H1 (cell line): ENCODE results near the gene DPF3. TPM values are rescaled to one million over a fixed set of nuclear protein-coding genes. Genes with fewer than 3 reads are reported as not detected.

Experiments used
- CTCF ChIA-PET: fragments of 300-600 bp; sonication (Branson Sonifier 250); formaldehyde crosslinking; loops from one replicate; lab custom pipeline; 2021; ENCODE audit not compliant: partially characterized antibody; lab: Charles Lee
- POLR2A ChIA-PET: fragments of 300-600 bp; sonication (Branson Sonifier 250); formaldehyde crosslinking; loops from one replicate; lab custom pipeline; 2021; ENCODE audit warnings: inconsistent platforms; ENCODE audit not compliant: partially characterized antibody; lab: Charles Lee
- DNase-seq, 2 experiments: peaks; one replicate each; pipeline versions ENCODE4 v3.0.0 to v3.0.0-alpha.2; 2010 to 2022; ENCODE audit warnings: low spot score in 2 of 2, low read depth in 1 of 2, mixed read lengths in 1 of 2
- FAIRE-seq: peaks from 2 replicates; lab custom pipeline; 2011; peaks lifted over from hg19 to GRCh38; lab: Jason Lieb, UNC
- H2AFZ ChIP-seq: 2 replicates; pipeline ENCODE4 v1.8.1; 2012; ENCODE audit warnings: low read length, inconsistent platforms
- H2AK5ac ChIP-seq: 2 replicates; pipeline ENCODE4 v1.6.1; 2013; ENCODE audit warnings: low read depth, low read length
- H2BK120ac ChIP-seq: replicated peaks from 2 replicates; pipeline ENCODE3; 2013; ENCODE audit warnings: low read depth, low read length, inconsistent platforms
- H2BK12ac ChIP-seq: 2 replicates; pipeline ENCODE4 v1.6.1; 2013; ENCODE audit warnings: low read depth, low read length
- H2BK15ac ChIP-seq: 2 replicates; pipeline ENCODE4 v1.6.1; 2013; ENCODE audit warnings: low read length
- H2BK20ac ChIP-seq: 2 replicates; pipeline ENCODE4 v1.6.1; 2013; ENCODE audit warnings: low read length
- H2BK5ac ChIP-seq: 2 replicates; pipeline ENCODE4 v1.6.1; 2013; ENCODE audit warnings: low read depth, low read length
- H3K14ac ChIP-seq: 2 replicates; pipeline ENCODE4 v1.6.1; 2013; ENCODE audit warnings: inconsistent platforms; ENCODE audit not compliant: insufficient read length
- H3K18ac ChIP-seq: 2 replicates; pipeline ENCODE4 v1.6.1; 2013; ENCODE audit warnings: low read length; ENCODE audit errors: extremely low read depth
- H3K23ac ChIP-seq: 2 replicates; pipeline ENCODE4 v1.6.1; 2013; ENCODE audit warnings: inconsistent platforms; ENCODE audit not compliant: insufficient read length
- H3K23me2 ChIP-seq: 2 replicates; pipeline ENCODE4 v1.6.1; 2013; ENCODE audit warnings: low read depth, low read length
- H3K27ac ChIP-seq: 2 replicates; pipeline ENCODE4 v1.6.1; 2011; ENCODE audit warnings: low read depth, low read length, inconsistent platforms
- H3K27me3 ChIP-seq, 4 experiments: replicated peaks in 1 of 4; 1 replicate in 1 of 4; 2 replicates in 3 of 4; pipeline versions ENCODE4 v1.6.1 to v1.8.1; 2011 to 2013; ENCODE audit warnings: low read length in 3 of 4, mild to moderate bottlenecking in 3 of 4, inconsistent platforms in 2 of 4, mixed read lengths in 2 of 4, moderate library complexity in 1 of 4; ENCODE audit not compliant: control insufficient read depth in 3 of 4, insufficient read depth in 3 of 4; ENCODE audit errors: extremely low read depth in 1 of 4
- H3K36me3 ChIP-seq, 4 experiments: 2 replicates each; pipeline versions ENCODE4 v1.6.1 to v1.8.1; 2011 to 2013; ENCODE audit warnings: mild to moderate bottlenecking in 4 of 4, low read length in 3 of 4, moderate library complexity in 2 of 4, control low read depth in 1 of 4, inconsistent platforms in 1 of 4; ENCODE audit not compliant: insufficient read depth in 4 of 4, control insufficient read depth in 2 of 4
- H3K4ac ChIP-seq: replicated peaks from 2 replicates; pipeline ENCODE3; 2013; ENCODE audit warnings: low read length, low read depth, mixed read lengths, inconsistent platforms; ENCODE audit not compliant: insufficient read length
- H3K4me1 ChIP-seq, 4 experiments: replicated peaks in 1 of 4; 1 replicate in 1 of 4; 2 replicates in 3 of 4; pipeline versions ENCODE4 v1.6.1 to v1.8.1; 2011 to 2013; ENCODE audit warnings: low read length in 3 of 4, inconsistent platforms in 2 of 4, mixed read lengths in 1 of 4; ENCODE audit not compliant: insufficient read depth in 4 of 4, control insufficient read depth in 3 of 4
- H3K4me2 ChIP-seq, 2 experiments: 2 replicates each; pipeline versions ENCODE4 v1.6.1 to v1.8.1; 2011 to 2013; ENCODE audit warnings: low read depth in 2 of 2, low read length in 2 of 2, control low read depth in 1 of 2, inconsistent platforms in 1 of 2, mild to moderate bottlenecking in 1 of 2; ENCODE audit not compliant: insufficient read depth in 1 of 2
- H3K4me3 ChIP-seq, 4 experiments: fragments of 200-600, 300-600 bp in 1 of 4; sonication (generic), shearing (Covaris generic), sonication (Bioruptor Twin) in 1 of 4; 2 replicates each; pipeline versions ENCODE4 v1.5.1 to v1.8.1; 2011 to 2016; ENCODE audit warnings: low read length in 4 of 4, low read depth in 3 of 4, control low read depth in 2 of 4, inconsistent platforms in 2 of 4, mild to moderate bottlenecking in 2 of 4, mixed read lengths in 1 of 4, moderate library complexity in 1 of 4; ENCODE audit not compliant: insufficient read depth in 2 of 4; ENCODE audit errors: extremely low read depth in 1 of 4
- H3K56ac ChIP-seq: replicated peaks from 2 replicates; pipeline ENCODE3; 2013; ENCODE audit warnings: low read depth, mild to moderate bottlenecking, mixed read lengths, low read length, inconsistent platforms; ENCODE audit not compliant: insufficient read length
- H3K79me1 ChIP-seq: 2 replicates; pipeline ENCODE4 v1.6.1; 2013; ENCODE audit warnings: low read depth, low read length, control low read depth
- H3K79me2 ChIP-seq, 2 experiments: 2 replicates each; pipeline versions ENCODE4 v1.6.1 to v1.8.1; 2012 to 2013; ENCODE audit warnings: low read length in 2 of 2, mild to moderate bottlenecking in 2 of 2, inconsistent platforms in 1 of 2; ENCODE audit not compliant: insufficient read depth in 2 of 2, control insufficient read depth in 1 of 2
- H3K9ac ChIP-seq, 4 experiments: replicated peaks in 1 of 4; 1 replicate in 1 of 4; 2 replicates in 3 of 4; pipeline versions ENCODE4 v1.6.1 to v1.8.1; 2011 to 2013; ENCODE audit warnings: low read depth in 3 of 4, low read length in 3 of 4, control low read depth in 2 of 4, mild to moderate bottlenecking in 2 of 4, moderate library complexity in 2 of 4, inconsistent platforms in 1 of 4; ENCODE audit errors: extremely low read depth in 1 of 4
- H3K9me3 ChIP-seq, 2 experiments: 2 replicates each; pipeline versions ENCODE4 v1.6.1 to v1.8.1; 2012 to 2013; ENCODE audit warnings: mild to moderate bottlenecking in 2 of 2, moderate library complexity in 2 of 2, control low read depth in 1 of 2, inconsistent platforms in 1 of 2, low read depth in 1 of 2, low read length in 1 of 2, mixed read lengths in 1 of 2; ENCODE audit not compliant: insufficient read depth in 2 of 2
- H4K20me1 ChIP-seq, 2 experiments: replicated peaks in 1 of 2; 2 replicates each; pipeline versions ENCODE3 to v1.8.1; 2011 to 2013; ENCODE audit warnings: inconsistent platforms in 2 of 2, low read length in 2 of 2, mild to moderate bottlenecking in 1 of 2; ENCODE audit not compliant: insufficient read depth in 2 of 2, control insufficient read depth in 1 of 2
- H4K5ac ChIP-seq: 2 replicates; pipeline ENCODE4 v1.6.1; 2013; ENCODE audit warnings: low read length, low read depth, mixed read lengths, inconsistent platforms; ENCODE audit not compliant: insufficient read length
- H4K8ac ChIP-seq: 2 replicates; pipeline ENCODE4 v1.8.0; 2013; ENCODE audit warnings: mild to moderate bottlenecking, moderate library complexity, low read length, inconsistent platforms; ENCODE audit not compliant: insufficient read depth; ENCODE audit errors: extremely low read depth
- H4K91ac ChIP-seq: replicated peaks from 2 replicates; pipeline ENCODE3; 2013; ENCODE audit warnings: low read length, mixed read lengths, inconsistent platforms; ENCODE audit not compliant: insufficient read length
- SIN3A ChIP-seq, 2 experiments: IDR thresholded peaks in 1 of 2; conservative IDR thresholded peaks in 1 of 2; 2 replicates each; pipeline ENCODE4 v1.6.1; 2011 to 2012; ENCODE audit warnings: low read length in 2 of 2, improper control_type of control experiment in 1 of 2, low read depth in 1 of 2, mild to moderate bottlenecking in 1 of 2
- SIRT6 ChIP-seq: IDR thresholded peaks from one replicate; pipeline ENCODE4 v1.7.1; 2012; ENCODE audit warnings: low read length, inconsistent platforms
- SP2 ChIP-seq: IDR thresholded peaks from 2 replicates; pipeline ENCODE4 v1.6.1; 2012; ENCODE audit warnings: mild to moderate bottlenecking, low read length, inconsistent platforms
- ZNF274 ChIP-seq: IDR thresholded peaks from 2 replicates; pipeline ENCODE4 v1.7.0; 2012; ENCODE audit warnings: low read length, borderline replicate concordance; ENCODE audit errors: extremely low read depth
- WGBS, 2 experiments: shearing (Covaris generic) in 1 of 2; methylation state at CpG; one replicate each; pipeline versions ENCODE4 v1.1.6 to v1.1.7; 2013 to 2015; ENCODE audit warnings: low lambda C conversion rate in 2 of 2, mixed read lengths in 2 of 2, inconsistent platforms in 1 of 2, low coverage in 1 of 2, missing lambda C conversion rate in 1 of 2; ENCODE audit not compliant: insufficient replicate concordance in 2 of 2, insufficient coverage in 1 of 2, insufficient read length in 1 of 2; ENCODE audit errors: extremely low coverage in 1 of 2, missing lambda C conversion rate in 1 of 2; 5-methylcytosine and 5-hydroxymethylcytosine counted together
- polyA plus RNA-seq, 7 experiments: library from polyadenylated mRNA; depleted of rRNA in 3 of 7; stranded (reverse) in 5 of 7; unstranded in 2 of 7; fragments of >200 nt in 5 of 7; fragments of 200-250 nt in 2 of 7; gene quantifications; 1 replicate in 5 of 7; 2 replicates in 1 of 7; 4 replicates in 1 of 7; pipeline versions ENCODE4 v1.2.1 to v1.2.3, GENCODE V29; 2011 to 2013; ENCODE audit warnings: missing spikeins in 2 of 7, mixed read lengths in 2 of 7
- total RNA-seq: library from RNA; stranded (reverse); fragmentation: NEBNext Ultra II Directional; extraction: Animal tissue kit (Norgen Biotek cat#: 25700); gene quantifications from 2 replicates; pipeline ENCODE4 v1.2.1, GENCODE V29; 2021

Gene DPF3
- total and polyA plus RNA-seq, 2 of the 8 experiments (the other 6 are each of a cell fraction or from before 2014, with no cell fraction given), result 0.19 TPM; not detected in 1

GRCh38 chr14:72578514-72578913 is 315.4 kb downstream of the DPF3 start:
- no peak overlapping the region for H3K4me2 ChIP-seq

More at GRCh38 chr14:72578514-72578913, 315.4 kb downstream of the DPF3 start:
- Histone ChIP-seq H4K20me1 (no peaks in the 10 kb centered on the region), H3K4me3 (no peak overlapping the region), H3K23ac (no peak overlapping the region), H3K56ac (no peak overlapping the region), H3K79me1 (no peaks in the 10 kb centered on the region), H3K14ac (no peak overlapping the region), H2BK20ac (no peak overlapping the region), H2BK12ac (no peak overlapping the region), H2BK120ac (no peak overlapping the region), H3K18ac (no peak overlapping the region), H3K4me1 (no peaks in the 10 kb centered on the region), H4K5ac (no peak overlapping the region), H4K8ac (no peak overlapping the region), H3K79me2 (no peaks in the 10 kb centered on the region), H3K27me3 (no peaks in the 10 kb centered on the region), H3K23me2 (no peaks in the 10 kb centered on the region), H2BK5ac (no peak overlapping the region), H3K9ac (no peak overlapping the region), H2BK15ac (no peak overlapping the region), H3K9me3 (no peaks in the 10 kb centered on the region), H4K91ac (no peak overlapping the region), H3K36me3 (no peaks in the 10 kb centered on the region), H3K4ac (no peak overlapping the region), H3K27ac (no peak overlapping the region), H2AK5ac (no peak overlapping the region), H2AFZ (no peak overlapping the region)
- FAIRE-seq (no peak), DNase-seq (no peak)
- 93% methylated on average over 5 of the region's 5 CpGs; no CpG with 5 or more reads in 1 of the 2 experiments for WGBS, 2 experiments
- TF ChIP-seq SIRT6, result no peak
- TF ChIP-seq SIN3A (conservative IDR thresholded peaks at IDR 0.05 in 1 of 2, IDR thresholded peaks at IDR 0.05 in 1 of 2; ENCODE audit: low read depth in 1 of 2, low read length in 2 of 2), result no peak
- TF ChIP-seq ZNF274, result no peak
- TF ChIP-seq SP2, result no peak
- POLR2A ChIA-PET, result no interaction called here
- CTCF ChIA-PET, result interaction anchor here (0.7 to 1.2 kb wide), 4 partner anchors 9 to 64 kb away, joined by 3 read pairs; no protein-coding TSS in a partner anchor
